Measurements from ENCODE around the gene SSX2B. TPM values are rescaled to one million over a fixed set of nuclear protein-coding genes. Genes with fewer than 3 reads are reported as not detected.
"Not testable (repeated sequence)": the region's sequence is repeated elsewhere in the genome, so short reads cannot be mapped to it uniquely, and the experiment has no call there.

The SSX2B gene
- total RNA-seq, result not detected
- polyA plus RNA-seq, result not detected
- long read RNA-seq, donor 1, result 0 reads
- long read RNA-seq, donor 2, result 0 reads

- H3K4me1 ChIP-seq (ENCODE audit: control insufficient read depth in 1 of 2, insufficient read depth in 2 of 2, low read length in 2 of 2); H3K27me3 ChIP-seq (ENCODE audit: control insufficient read depth in 1 of 2, insufficient read depth in 2 of 2, low read length in 1 of 2); ATAC-seq (ENCODE audit: low FRiP score); H3K27ac ChIP-seq (ENCODE audit: low read depth in 1 of 2, low read length in 2 of 2); H3K36me3 ChIP-seq (ENCODE audit: control insufficient read depth in 1 of 2, insufficient read depth in 2 of 2, low read length in 1 of 2); H3K9me3 ChIP-seq (ENCODE audit: control insufficient read depth, low read length); DNase-seq; intact Hi-C loops (cut with DNase I); H3K4me3 ChIP-seq (ENCODE audit: low read length in 2 of 2): not testable (repeated sequence)
- WGBS, 2 donors, result no CpG with 5 or more reads among the region's 13 CpGs
Measured at GRCh38 chrX:52750952-52751351, at the start of gene SSX2B. SSX2B (plus strand) TSS chrX:52751252; CDS start chrX:52752681, 1,429 bp downstream.

GRCh38 chrX:52707078-52707477 is 44.0 kb upstream of the SSX2B start, which contains the start of gene SSX2:
SSX2 (minus strand) TSS chrX:52707178; CDS start chrX:52705749, 1,429 bp downstream.
- H3K27ac ChIP-seq (ENCODE audit: low read depth in 1 of 2, low read length in 2 of 2); H3K36me3 ChIP-seq (ENCODE audit: control insufficient read depth in 1 of 2, insufficient read depth in 2 of 2, low read length in 1 of 2); intact Hi-C loops (cut with DNase I); H3K9me3 ChIP-seq (ENCODE audit: control insufficient read depth, low read length); DNase-seq; H3K4me1 ChIP-seq (ENCODE audit: control insufficient read depth in 1 of 2, insufficient read depth in 2 of 2, low read length in 2 of 2); ATAC-seq (ENCODE audit: low FRiP score); H3K4me3 ChIP-seq (ENCODE audit: low read length in 2 of 2); H3K27me3 ChIP-seq (ENCODE audit: control insufficient read depth in 1 of 2, insufficient read depth in 2 of 2, low read length in 1 of 2): not testable (repeated sequence)
- no CpG with 5 or more reads among the region's 13 CpGs for WGBS, 2 donors

GRCh38 chrX:52765983-52766382 is 14.9 kb downstream of the SSX2B start:
- H3K9me3 ChIP-seq (ENCODE audit: control insufficient read depth, low read length); H3K27ac ChIP-seq (ENCODE audit: low read depth in 1 of 2, low read length in 2 of 2); H3K27me3 ChIP-seq (ENCODE audit: control insufficient read depth in 1 of 2, insufficient read depth in 2 of 2, low read length in 1 of 2); H3K36me3 ChIP-seq (ENCODE audit: control insufficient read depth in 1 of 2, insufficient read depth in 2 of 2, low read length in 1 of 2); intact Hi-C loops (cut with DNase I); H3K4me3 ChIP-seq (ENCODE audit: low read length in 2 of 2); H3K4me1 ChIP-seq (ENCODE audit: control insufficient read depth in 1 of 2, insufficient read depth in 2 of 2, low read length in 2 of 2); ATAC-seq (ENCODE audit: low FRiP score); DNase-seq: not testable (repeated sequence)
- WGBS, 2 donors, result 100% methylated on average over 2 of the region's 5 CpGs; no CpG with 5 or more reads in 1 of the 2 donors

- H3K27ac ChIP-seq (ENCODE audit: low read depth in 1 of 2, low read length in 2 of 2); H3K4me1 ChIP-seq (ENCODE audit: control insufficient read depth in 1 of 2, insufficient read depth in 2 of 2, low read length in 2 of 2); H3K36me3 ChIP-seq (ENCODE audit: control insufficient read depth in 1 of 2, insufficient read depth in 2 of 2, low read length in 1 of 2); H3K9me3 ChIP-seq (ENCODE audit: control insufficient read depth, low read length); intact Hi-C loops (cut with DNase I); H3K4me3 ChIP-seq (ENCODE audit: low read length in 2 of 2); H3K27me3 ChIP-seq (ENCODE audit: control insufficient read depth in 1 of 2, insufficient read depth in 2 of 2, low read length in 1 of 2); ATAC-seq (ENCODE audit: low FRiP score); DNase-seq: not testable (repeated sequence)
- 77 to 81% methylated on average over 8 to 9 of the region's 11 CpGs for WGBS, 2 donors
Measured at GRCh38 chrX:52773504-52773903, 22.5 kb downstream of the SSX2B start.

- H3K9me3 ChIP-seq (ENCODE audit: control insufficient read depth, low read length); H3K27ac ChIP-seq (ENCODE audit: low read depth in 1 of 2, low read length in 2 of 2); ATAC-seq (ENCODE audit: low FRiP score); H3K4me3 ChIP-seq (ENCODE audit: low read length in 2 of 2); H3K36me3 ChIP-seq (ENCODE audit: control insufficient read depth in 1 of 2, insufficient read depth in 2 of 2, low read length in 1 of 2); DNase-seq; intact Hi-C loops (cut with DNase I); H3K27me3 ChIP-seq (ENCODE audit: control insufficient read depth in 1 of 2, insufficient read depth in 2 of 2, low read length in 1 of 2); H3K4me1 ChIP-seq (ENCODE audit: control insufficient read depth in 1 of 2, insufficient read depth in 2 of 2, low read length in 2 of 2): not testable (repeated sequence)
- WGBS, 2 donors, result 72 to 77% methylated on average over 2 of the region's 2 CpGs
Measured at GRCh38 chrX:52797327-52797726, 46.3 kb downstream of the SSX2B start, which contains the start of gene SPANXN5. SPANXN5 (minus strand) TSS chrX:52797427; CDS start chrX:52797348, 79 bp downstream.

GRCh38 chrX:52804876-52805275 is 53.8 kb downstream of the SSX2B start:
- H3K4me3 ChIP-seq (ENCODE audit: low read length in 2 of 2); H3K27me3 ChIP-seq (ENCODE audit: control insufficient read depth in 1 of 2, insufficient read depth in 2 of 2, low read length in 1 of 2); ATAC-seq (ENCODE audit: low FRiP score); H3K27ac ChIP-seq (ENCODE audit: low read depth in 1 of 2, low read length in 2 of 2); H3K9me3 ChIP-seq (ENCODE audit: control insufficient read depth, low read length); H3K36me3 ChIP-seq (ENCODE audit: control insufficient read depth in 1 of 2, insufficient read depth in 2 of 2, low read length in 1 of 2); H3K4me1 ChIP-seq (ENCODE audit: control insufficient read depth in 1 of 2, insufficient read depth in 2 of 2, low read length in 2 of 2); DNase-seq; intact Hi-C loops (cut with DNase I): not testable (repeated sequence)
- WGBS, 2 donors, result 51 to 68% methylated on average over 2 of the region's 2 CpGs

Other genes with a start within 250 kb of the SSX2B start
- not detected for gene XAGE1B, start 234.2 kb upstream of the SSX2B start, total RNA-seq
- not detected for gene XAGE1B, start 234.2 kb upstream of the SSX2B start, polyA plus RNA-seq
- gene SSX7, start 96.4 kb upstream of the SSX2B start, total RNA-seq, result not detected
- not detected for gene SSX7, start 96.4 kb upstream of the SSX2B start, polyA plus RNA-seq
- gene SSX2, start 44.1 kb upstream of the SSX2B start, total RNA-seq, result not detected
- not detected for gene SSX2, start 44.1 kb upstream of the SSX2B start, polyA plus RNA-seq
- not detected for gene SPANXN5, start 46.2 kb downstream of the SSX2B start, total RNA-seq
- not detected for gene SPANXN5, start 46.2 kb downstream of the SSX2B start, polyA plus RNA-seq
- gene XAGE5, start 60.0 kb downstream of the SSX2B start, total RNA-seq, result not detected
- gene XAGE5, start 60.0 kb downstream of the SSX2B start, polyA plus RNA-seq, result not detected
- gene XAGE3, start 116.8 kb downstream of the SSX2B start, total RNA-seq, result not detected
- gene XAGE3, start 116.8 kb downstream of the SSX2B start, polyA plus RNA-seq, result not detected
- 10 to 100 TPM; 14.1 to 21.5 TPM for gene FAM156B, start 146.1 kb downstream of the SSX2B start, total RNA-seq
- 100 to 1,000 TPM in 1 of 2 donors, 1 to 10 TPM in 1; 4.0 to 126 TPM for gene FAM156B, start 146.1 kb downstream of the SSX2B start, polyA plus RNA-seq
- 10 to 100 TPM; 14.7 to 29.5 TPM for gene FAM156A, start 207.3 kb downstream of the SSX2B start, total RNA-seq
- 10 to 100 TPM in 1 of 2 donors, 1 to 10 TPM in 1; 5.8 to 40.3 TPM for gene FAM156A, start 207.3 kb downstream of the SSX2B start, polyA plus RNA-seq

Measured in aorta (tissue), 5 donors.